Measurements from ENCODE around the gene BEST2.
"Not testable (repeated sequence)": the region's sequence is repeated elsewhere in the genome, so short reads cannot be mapped to it uniquely, and the experiment has no call there.

The BEST2 gene

DNA sequence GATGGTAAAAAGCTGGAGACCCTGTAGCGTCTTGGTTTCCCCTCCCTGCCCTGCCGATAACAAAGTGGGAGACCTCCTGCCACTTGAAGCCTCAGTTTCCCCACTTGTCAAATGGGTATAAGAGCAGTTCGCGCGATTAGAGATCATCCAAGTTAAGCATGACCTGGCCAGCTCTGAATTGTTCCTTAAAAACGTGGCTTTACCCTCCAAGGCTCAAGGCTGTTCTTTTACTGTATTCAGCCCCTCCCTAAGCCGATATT is 28.3 kb upstream of the BEST2 start:
- TF ChIP-seq, protein P1, sequence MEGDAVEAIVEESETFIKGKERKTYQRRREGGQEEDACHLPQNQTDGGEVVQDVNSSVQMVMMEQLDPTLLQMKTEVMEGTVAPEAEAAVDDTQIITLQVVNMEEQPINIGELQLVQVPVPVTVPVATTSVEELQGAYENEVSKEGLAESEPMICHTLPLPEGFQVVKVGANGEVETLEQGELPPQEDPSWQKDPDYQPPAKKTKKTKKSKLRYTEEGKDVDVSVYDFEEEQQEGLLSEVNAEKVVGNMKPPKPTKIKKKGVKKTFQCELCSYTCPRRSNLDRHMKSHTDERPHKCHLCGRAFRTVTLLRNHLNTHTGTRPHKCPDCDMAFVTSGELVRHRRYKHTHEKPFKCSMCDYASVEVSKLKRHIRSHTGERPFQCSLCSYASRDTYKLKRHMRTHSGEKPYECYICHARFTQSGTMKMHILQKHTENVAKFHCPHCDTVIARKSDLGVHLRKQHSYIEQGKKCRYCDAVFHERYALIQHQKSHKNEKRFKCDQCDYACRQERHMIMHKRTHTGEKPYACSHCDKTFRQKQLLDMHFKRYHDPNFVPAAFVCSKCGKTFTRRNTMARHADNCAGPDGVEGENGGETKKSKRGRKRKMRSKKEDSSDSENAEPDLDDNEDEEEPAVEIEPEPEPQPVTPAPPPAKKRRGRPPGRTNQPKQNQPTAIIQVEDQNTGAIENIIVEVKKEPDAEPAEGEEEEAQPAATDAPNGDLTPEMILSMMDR (IDR thresholded peaks at IDR 0.05; ENCODE audit: borderline replicate concordance, insufficient read depth, low read depth, low read length), result no peak
- peak overlapping the region; percentile 72 for H3K4me3 ChIP-seq (ENCODE audit: low read depth, low read length)

DNA sequence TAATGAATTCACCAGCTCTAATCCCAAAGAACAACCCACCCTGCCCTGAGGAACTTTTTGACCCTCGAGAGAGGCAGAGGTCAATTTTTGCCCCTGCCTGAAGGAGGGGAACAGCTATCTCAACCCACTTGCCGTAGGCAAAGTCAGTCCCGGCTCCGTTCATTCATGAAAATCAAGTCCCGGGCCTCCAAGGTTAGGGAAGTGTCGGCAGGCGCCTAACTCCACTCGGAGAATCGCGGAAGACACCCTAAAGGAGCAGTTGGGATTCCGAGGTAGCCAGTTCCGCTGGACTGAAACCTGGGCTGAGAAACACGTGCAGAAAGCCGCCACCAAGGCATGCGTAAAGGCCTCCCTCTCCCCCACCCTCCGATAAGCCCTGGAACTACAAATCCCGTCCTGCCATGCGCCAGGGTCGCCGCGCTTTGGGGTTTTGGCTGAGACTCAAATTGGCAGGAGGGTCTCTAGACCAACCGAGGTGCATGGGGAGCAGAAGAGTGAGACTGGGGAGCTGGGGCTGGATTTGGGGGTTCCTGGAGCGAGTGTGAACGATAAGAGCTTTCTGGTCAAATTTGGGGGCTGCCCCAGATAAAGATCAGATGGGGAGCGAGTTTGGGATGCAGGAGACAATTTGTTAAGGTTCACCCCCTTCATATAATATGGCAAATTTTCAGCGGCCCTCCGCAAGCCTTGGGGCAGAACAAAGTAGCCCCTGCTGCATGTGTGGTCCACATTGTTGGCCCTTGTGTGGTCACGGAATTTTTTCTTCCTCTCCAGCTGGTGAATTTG is 27.8 kb upstream of the BEST2 start, which contains the start of gene TNPO2:
Gene TNPO2, minus strand, starts transcription at position 292 of the 786 bp plus-strand sequence. CDS start 2,955 bp downstream, outside the sequence.
- TF ChIP-seq, protein P1 (IDR thresholded peaks at IDR 0.05; ENCODE audit: borderline replicate concordance, insufficient read depth, low read depth, low read length), result no peak
- H3K4me3 ChIP-seq (ENCODE audit: low read depth, low read length), result peak within 1 kb of the TSS; percentile 72

GRCh38 chr19:12725612-12726011 is 26.0 kb upstream of the BEST2 start:
- H3K4me3 ChIP-seq (ENCODE audit: low read depth, low read length), result not testable (repeated sequence)

- TF ChIP-seq, protein P1 (IDR thresholded peaks at IDR 0.05; ENCODE audit: borderline replicate concordance, insufficient read depth, low read depth, low read length), result no peak
- no peak overlapping the region for H3K4me3 ChIP-seq (ENCODE audit: low read depth, low read length)
Observed at GRCh38 chr19:12726988-12727316, 24.6 kb upstream of the BEST2 start.

- TF ChIP-seq, protein P1 (IDR thresholded peaks at IDR 0.05; ENCODE audit: borderline replicate concordance, insufficient read depth, low read depth, low read length), result no peak
- no peak overlapping the region for H3K4me3 ChIP-seq (ENCODE audit: low read depth, low read length)
Observed at GRCh38 chr19:12727745-12728433, 23.7 kb upstream of the BEST2 start.

GRCh38 chr19:12730064-12730463 is 21.5 kb upstream of the BEST2 start:
- TF ChIP-seq, protein P1 (IDR thresholded peaks at IDR 0.05; ENCODE audit: borderline replicate concordance, insufficient read depth, low read depth, low read length), result no peak
- no peak overlapping the region for H3K4me3 ChIP-seq (ENCODE audit: low read depth, low read length)

GRCh38 chr19:12731337-12731736 is 20.3 kb upstream of the BEST2 start:
- no peak overlapping the region for H3K4me3 ChIP-seq (ENCODE audit: low read depth, low read length)
- TF ChIP-seq, protein P1 (IDR thresholded peaks at IDR 0.05; ENCODE audit: borderline replicate concordance, insufficient read depth, low read depth, low read length), result no peak

All from GM12875 (cell line).